Neural crest cell (in vitro differentiated cells): ENCODE measurements around the gene HBM. TPM values are rescaled to one million over a fixed set of nuclear protein-coding genes. Genes with fewer than 3 reads are reported as not detected.

ENCODE experiments used
- DNase-seq: peaks from one replicate; pipeline ENCODE4 v3.0.0; 2021; ENCODE audit warnings: low read depth, mixed read lengths, low spot score
- H3K27ac Mint-ChIP-seq: one replicate; pipeline ENCODE4 v1.8.0; 2021; ENCODE audit warnings: mild to moderate bottlenecking, mixed read lengths; ENCODE audit not compliant: unreplicated experiment
- H3K27me3 Mint-ChIP-seq: 2 replicates; pipeline ENCODE4 v1.8.0; 2021; ENCODE audit warnings: low read depth, mild to moderate bottlenecking, mixed read lengths
- H3K36me3 Mint-ChIP-seq: 2 replicates; pipeline ENCODE4 v1.8.0; 2021; ENCODE audit warnings: low read depth, mild to moderate bottlenecking, mixed read lengths
- H3K4me1 Mint-ChIP-seq: 2 replicates; pipeline ENCODE4 v1.8.0; 2021; ENCODE audit warnings: mixed read lengths
- H3K4me3 Mint-ChIP-seq: one replicate; pipeline ENCODE4 v1.8.0; 2021; ENCODE audit warnings: mild to moderate bottlenecking, mixed read lengths
- H3K9me3 Mint-ChIP-seq: 2 replicates; pipeline ENCODE4 v1.8.0; 2021; ENCODE audit warnings: mixed read lengths
- CTCF ChIP-seq: fragments of 200-600 bp; sonication (generic); conservative IDR thresholded peaks from 2 replicates; pipeline ENCODE4 v1.5.0; 2021; ENCODE audit warnings: antibody characterized with exemption, mild to moderate bottlenecking
- total RNA-seq: library from RNA; stranded (reverse); gene quantifications from 2 replicates; pipeline ENCODE4 v1.2.1, GENCODE V29; 2021

The HBM gene
- total RNA-seq, 1 donor from 2014 or later, result not detected

GRCh38 chr16:187330-187729 lies 21.6 kb downstream of the HBM start:
- Mint-ChIP-seq H3K4me1 (no peaks in the 10 kb centered on the region), H3K27me3 (peaks cover 3% of the 10 kb centered on the region), H3K27ac (no peak overlapping the region), H3K36me3 (peaks cover 29% of the 10 kb centered on the region), H3K9me3 (no peaks in the 10 kb centered on the region), H3K4me3 (no peak overlapping the region)
- no peak for DNase-seq
- TF ChIP-seq CTCF, result no peak

- peak; percentile 24 for TF ChIP-seq CTCF
- H3K9me3 Mint-ChIP-seq, result no peaks in the 10 kb centered on the region
Observed at GRCh38 chr16:188674-189073, 22.9 kb downstream of the HBM start.

GRCh38 chr16:189604-190186 lies 23.9 kb downstream of the HBM start:
- Mint-ChIP-seq H3K4me3 (no peak overlapping the region), H3K9me3 (no peaks in the 10 kb centered on the region), H3K27me3 (peaks cover 3% of the 10 kb centered on the region), H3K27ac (no peak overlapping the region), H3K36me3 (peaks cover 31% of the 10 kb centered on the region), H3K4me1 (no peaks in the 10 kb centered on the region)
- no peak for TF ChIP-seq CTCF
- no peak for DNase-seq

More at GRCh38 chr16:188674-189073, 22.9 kb downstream of the HBM start:
- Mint-ChIP-seq H3K27ac (no peak overlapping the region), H3K4me1 (no peaks in the 10 kb centered on the region), H3K4me3 (no peak overlapping the region), H3K27me3 (peaks cover 3% of the 10 kb centered on the region), H3K36me3 (peaks cover 31% of the 10 kb centered on the region)
- DNase-seq, result no peak

GRCh38 chr16:191831-192230 lies 26.1 kb downstream of the HBM start:
- H3K4me1 Mint-ChIP-seq, result no peaks in the 10 kb centered on the region
- H3K27ac Mint-ChIP-seq, result peak overlapping the region; percentile 75
- TF ChIP-seq CTCF, result no peak
- H3K36me3 Mint-ChIP-seq, result peaks cover 27% of the 10 kb centered on the region
- no peaks in the 10 kb centered on the region for H3K9me3 Mint-ChIP-seq
- peak overlapping the region; percentile 13 for H3K4me3 Mint-ChIP-seq
- no peak for DNase-seq
- H3K27me3 Mint-ChIP-seq, result peaks cover 3% of the 10 kb centered on the region

- no peaks in the 10 kb centered on the region for H3K9me3 Mint-ChIP-seq
- H3K4me3 Mint-ChIP-seq, result no peak overlapping the region
- H3K27me3 Mint-ChIP-seq, result peaks cover 3% of the 10 kb centered on the region
- H3K27ac Mint-ChIP-seq, result no peak overlapping the region
- TF ChIP-seq CTCF, result no peak
- DNase-seq, result no peak
- H3K36me3 Mint-ChIP-seq, result peaks cover 27% of the 10 kb centered on the region
- no peaks in the 10 kb centered on the region for H3K4me1 Mint-ChIP-seq
Observed at GRCh38 chr16:192686-193085, 26.9 kb downstream of the HBM start.
